DMS53 treated with DMSO at 0.1 percent for 48 hours (cell line): ENCODE measurements around the gene PHLDB2.

Experiments used
- DNase-seq: peaks from one replicate; lab custom pipeline; 2025; ENCODE audit not compliant: unreplicated experiment; lab: John Stamatoyannopoulos, UW

The PHLDB2 gene

DNA sequence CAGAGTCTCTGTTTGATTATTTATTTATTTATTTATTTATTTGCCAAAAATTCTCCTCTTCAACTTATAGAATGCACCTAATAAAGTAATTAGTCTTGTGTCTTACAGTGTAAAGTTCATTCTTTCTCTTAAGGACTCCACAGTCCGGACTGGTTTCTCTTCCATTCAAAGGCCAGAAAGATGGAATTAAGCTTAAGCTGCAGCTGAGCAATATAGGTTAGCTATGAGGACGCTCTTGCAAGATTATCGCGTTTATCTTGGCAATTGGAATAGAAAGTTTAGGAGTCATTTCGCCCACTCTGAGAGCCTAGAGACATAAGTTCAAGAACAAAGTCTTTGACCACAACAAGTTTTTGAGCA lies 154.7 kb downstream of the PHLDB2 start:
- no peak for DNase-seq

DNA sequence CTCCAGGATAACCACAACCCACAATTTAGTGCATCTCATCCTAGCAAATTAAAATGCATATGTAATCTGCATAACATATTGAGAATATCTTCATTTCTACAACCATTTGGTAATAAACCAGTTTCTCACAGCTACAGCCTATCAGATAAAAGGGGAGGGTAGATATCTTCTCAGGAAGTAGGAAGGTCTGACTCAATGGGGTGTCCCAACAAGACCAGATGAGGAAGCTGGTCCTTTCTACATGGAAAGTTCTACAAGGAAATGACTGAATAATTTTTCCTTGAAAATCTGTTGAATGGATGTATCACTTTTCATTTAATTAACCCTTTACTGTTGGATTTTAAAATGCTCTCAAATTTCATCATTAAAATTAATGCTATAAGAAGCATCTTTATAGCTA lies 158.0 kb downstream of the PHLDB2 start:
- no peak for DNase-seq

DNA sequence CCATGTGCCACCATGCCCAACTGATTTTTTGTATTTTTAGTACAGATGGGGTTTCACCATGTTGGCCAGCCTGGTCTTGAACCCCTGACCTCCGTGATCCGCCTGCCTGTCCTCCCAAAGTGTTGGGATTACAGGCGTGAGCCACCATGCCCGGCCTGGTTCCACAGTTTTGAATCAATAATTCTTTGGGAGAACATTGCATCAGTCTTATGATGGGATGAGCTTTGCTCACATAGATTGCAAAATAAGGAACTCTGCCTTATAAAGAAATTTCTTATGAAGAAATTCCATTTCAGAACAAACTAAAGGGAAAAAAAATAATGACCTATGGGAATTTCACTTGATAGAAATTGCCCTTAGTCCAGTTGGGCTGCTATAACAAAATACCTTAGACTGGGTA lies 159.6 kb downstream of the PHLDB2 start:
- no peak for DNase-seq

DNA sequence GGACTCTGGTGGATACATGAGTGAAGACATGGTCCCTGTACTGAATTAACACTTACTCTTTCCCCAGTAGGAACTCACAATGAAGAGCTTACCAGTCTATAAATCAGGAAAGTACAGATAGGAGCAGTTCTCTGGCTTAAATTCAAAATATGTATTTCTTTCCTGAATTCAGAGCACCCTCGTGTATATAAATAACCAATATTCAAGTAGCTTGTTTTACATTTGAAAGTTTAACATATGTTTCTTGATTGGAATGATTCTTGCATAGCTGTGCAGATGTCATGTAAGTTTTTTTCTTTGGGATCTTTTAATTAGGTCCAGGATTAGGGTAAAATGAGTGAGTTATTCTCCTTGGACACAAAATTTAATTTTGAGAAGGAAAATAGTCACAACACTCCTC lies 160.7 kb downstream of the PHLDB2 start:
- no peak for DNase-seq

DNA sequence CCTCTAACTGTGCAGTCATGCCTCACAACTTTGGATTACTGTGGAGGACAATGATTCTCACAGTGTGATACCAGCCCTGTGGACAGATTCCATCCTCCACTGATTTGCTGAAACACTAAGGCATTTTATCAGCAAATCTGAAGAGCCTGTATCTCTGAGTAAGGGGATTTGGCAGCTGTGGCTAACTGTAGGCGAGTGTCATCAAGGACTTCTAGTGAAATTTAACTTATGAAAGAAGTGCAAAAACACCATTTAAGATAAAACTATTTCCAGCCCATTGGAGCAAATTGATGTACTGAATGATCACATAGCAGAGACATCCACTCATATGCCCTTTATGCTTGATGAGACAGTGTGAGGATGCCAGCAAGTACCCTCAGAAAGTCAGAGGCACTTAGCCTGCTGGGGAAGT lies 161.6 kb downstream of the PHLDB2 start:
- DNase-seq: no peak
